Gastrocnemius medialis (tissue), 4 donors: ENCODE results near the gene MAP3K4. TPM values are rescaled to one million over a fixed set of nuclear protein-coding genes. Genes with fewer than 3 reads are reported as not detected.

ENCODE experiments used
- ATAC-seq, 2 donors: fragments of 150-250 bp; one replicate each; pipeline ENCODE4 v1.9.1; 2016
- DNase-seq, 2 donors: peaks; one replicate each; pipeline ENCODE4 v3.0.0-alpha.2; 2019
- H3K27ac ChIP-seq, 4 donors: fragments of 200-600 bp; sonication (generic); 1 replicate in 1 of 4; 2 replicates in 3 of 4; pipeline ENCODE4 v1.5.1; 2016 to 2018; ENCODE audit warnings: mild to moderate bottlenecking in 2 of 4, moderate library complexity in 1 of 4
- H3K27me3 ChIP-seq, 3 donors: fragments of 200-600 bp; sonication (generic) in 2 of 3; 1 replicate in 1 of 3; 2 replicates in 2 of 3; pipeline versions ENCODE4 v1.5.1 to v1.6.0; 2016 to 2019; ENCODE audit warnings: mild to moderate bottlenecking in 1 of 3, moderate library complexity in 1 of 3
- H3K36me3 ChIP-seq, 2 donors: fragments of 200-600 bp; sonication (generic) in 1 of 2; one replicate each; pipeline ENCODE4 v1.5.1; 2017 to 2018
- H3K4me1 ChIP-seq, 2 donors: fragments of 200-600 bp; sonication (generic) in 1 of 2; one replicate each; pipeline ENCODE4 v1.5.1; 2016 to 2017; ENCODE audit warnings: mild to moderate bottlenecking in 2 of 2
- H3K4me3 ChIP-seq, 4 donors: fragments of 200-600 bp; sonication (generic) in 3 of 4; 1 replicate in 1 of 4; 2 replicates in 3 of 4; pipeline ENCODE4 v1.5.1; 2016 to 2019; ENCODE audit warnings: mild to moderate bottlenecking in 2 of 4
- H3K9me3 ChIP-seq, 3 donors: fragments of 200-600 bp; sonication (generic) in 2 of 3; 1 replicate in 1 of 3; 2 replicates in 2 of 3; pipeline ENCODE4 v1.5.1; 2016 to 2019
- CTCF ChIP-seq, 5 experiments: fragments of 450-650 bp in 3 of 5; fragments of 200-600 bp in 2 of 5; sonication (generic) in 2 of 5; IDR thresholded peaks in 4 of 5; conservative IDR thresholded peaks in 1 of 5; 1 replicate in 4 of 5; 2 replicates in 1 of 5; pipeline ENCODE4 v1.5.1; 2016 to 2019; ENCODE audit warnings: antibody characterized with exemption in 5 of 5, mild to moderate bottlenecking in 3 of 5, moderate library complexity in 3 of 5
- POLR2A ChIP-seq, 2 donors: fragments of 450-650 bp; IDR thresholded peaks; one replicate each; pipeline ENCODE4 v1.6.1; 2017; ENCODE audit warnings: antibody characterized with exemption in 2 of 2, mild to moderate bottlenecking in 2 of 2, moderate library complexity in 2 of 2
- in situ Hi-C, 4 donors: fragments of 200-750 bp; cut with MboI; loops; one replicate each; pipeline versions ENCODE4 v1.15.0 to v1.8.0; 2017; ENCODE audit warnings: low sequenced_read_pairs in 4 of 4
- intact Hi-C: fragments of 100-400 bp; cut with DNase I; formaldehyde crosslinking; loops from one replicate; pipeline ENCODE4 v1.15.1; 2023; ENCODE audit warnings: low total_unique reads
- total RNA-seq, 4 donors: library from RNA; depleted of rRNA; stranded (reverse); fragments of >200 nt; gene quantifications; one replicate each; pipeline versions ENCODE4 v1.1.0 to v1.2.3, GENCODE V29; 2016

Gene MAP3K4
- total RNA-seq, 4 donors from 2014 or later = 17.4 to 28.1 (median 23.6) TPM

GRCh38 chr6:161023316-161023715, 31.7 kb downstream of the MAP3K4 start:
- H3K36me3 ChIP-seq = no peaks in the 10 kb centered on the region
- intact Hi-C loops = no loop called here
- no peaks in the 10 kb centered on the region for H3K27me3 ChIP-seq
- no peak for TF ChIP-seq POLR2A (IDR thresholded peaks at IDR 0.05)
- no peak for TF ChIP-seq CTCF (IDR thresholded peaks at IDR 0.05 in 4 of 5, conservative IDR thresholded peaks at IDR 0.05 in 1 of 5)
- H3K27ac ChIP-seq = no peak overlapping the region
- DNase-seq (no peak), ATAC-seq (no peak)
- in situ Hi-C loops = no loop called here
- no peaks in the 10 kb centered on the region for H3K9me3 ChIP-seq
- H3K4me1 ChIP-seq = peaks cover 5 to 12% of the 10 kb centered on the region in 2 donors
- no peak overlapping the region for H3K4me3 ChIP-seq

- intact Hi-C loops = no loop called here
These were observed 32.9 kb downstream of the MAP3K4 start for GRCh38 chr6:161024364-161024920.

GRCh38 chr6:161027385-161027784, 35.8 kb downstream of the MAP3K4 start:
- H3K4me1 ChIP-seq = peaks cover 18 to 19% of the 10 kb centered on the region in 2 donors
- H3K27me3 ChIP-seq = no peaks in the 10 kb centered on the region
- H3K9me3 ChIP-seq = no peaks in the 10 kb centered on the region
- no peak for TF ChIP-seq CTCF (IDR thresholded peaks at IDR 0.05 in 4 of 5, conservative IDR thresholded peaks at IDR 0.05 in 1 of 5)
- no peak for TF ChIP-seq POLR2A (IDR thresholded peaks at IDR 0.05)
- H3K27ac ChIP-seq = no peak overlapping the region
- no peak overlapping the region for H3K4me3 ChIP-seq
- intact Hi-C loops = no loop called here
- H3K36me3 ChIP-seq = no peaks in the 10 kb centered on the region
- no peak for DNase-seq
- in situ Hi-C loops = no loop called here
- ATAC-seq = no peak

More at GRCh38 chr6:161024364-161024920, 32.9 kb downstream of the MAP3K4 start:
- DNase-seq = no peak
- Histone ChIP-seq H3K36me3 (no peaks in the 10 kb centered on the region), H3K27ac (no peak overlapping the region), H3K27me3 (no peaks in the 10 kb centered on the region), H3K4me1 (peaks cover 10 to 18% of the 10 kb centered on the region in 2 donors), H3K4me3 (no peak overlapping the region), H3K9me3 (no peaks in the 10 kb centered on the region)
- ATAC-seq = no peak
- in situ Hi-C loops = no loop called here
- TF ChIP-seq CTCF (IDR thresholded peaks at IDR 0.05 in 4 of 5, conservative IDR thresholded peaks at IDR 0.05 in 1 of 5) (no peak), POLR2A (IDR thresholded peaks at IDR 0.05) (no peak)

- no peak for TF ChIP-seq CTCF (IDR thresholded peaks at IDR 0.05 in 4 of 5, conservative IDR thresholded peaks at IDR 0.05 in 1 of 5)
- TF ChIP-seq POLR2A (IDR thresholded peaks at IDR 0.05) = no peak
- in situ Hi-C loops = no loop called here
- Histone ChIP-seq H3K27me3 (no peaks in the 10 kb centered on the region), H3K4me1 (peaks cover 18 to 19% of the 10 kb centered on the region in 2 donors), H3K4me3 (no peak overlapping the region), H3K36me3 (no peaks in the 10 kb centered on the region), H3K27ac (no peak overlapping the region), H3K9me3 (no peaks in the 10 kb centered on the region)
- intact Hi-C loops = loop anchor here (2.0 kb wide), 1 partner anchor 37 kb away; no protein-coding TSS in a partner anchor
- ATAC-seq = no peak
- no peak for DNase-seq
These were observed 37.7 kb downstream of the MAP3K4 start for GRCh38 chr6:161029195-161029809.
